Measurements from ENCODE around the gene ABHD2. TPM values are rescaled to one million over a fixed set of nuclear protein-coding genes. Genes with fewer than 3 reads are reported as not detected.
A peak's percentile ranks its signal among the peaks of the same experiment; 100 is the strongest.

ABHD2 gene
- total and polyA plus RNA-seq, 9 of the 15 experiments (the other 6 are each of a cell fraction or from before 2014, with no cell fraction given) = 16.9 to 99.8 (median 47.5) TPM

- TF ChIP-seq ZBTB49 (CRISPR knock-in tag; IDR thresholded peaks at IDR 0.05; ENCODE audit: borderline replicate concordance) = no peak
- TF ChIP-seq ZBTB43 (CRISPR knock-in tag; IDR thresholded peaks at IDR 0.05) = no peak
- TF ChIP-seq PHB2 (IDR thresholded peaks at IDR 0.05; ENCODE audit: low read depth) = 0 out of 2 replicates have a peak, but pooled peaks have one; percentile 12
- no peak for TF ChIP-seq TFE3 (CRISPR knock-in tag; IDR thresholded peaks at IDR 0.05)
- TF ChIP-seq KAT8 (IDR thresholded peaks at IDR 0.05; ENCODE audit: low read depth) = no peak
- 0 out of 2 replicates have a peak, but pooled peaks have one; percentile 17 for TF ChIP-seq CREM (IDR thresholded peaks at IDR 0.05; ENCODE audit: low read depth)
- TF ChIP-seq ELK1 (CRISPR knock-in tag; IDR thresholded peaks at IDR 0.05) = no peak
- TF ChIP-seq ZNF589 (CRISPR knock-in tag; IDR thresholded peaks at IDR 0.05; ENCODE audit: low read depth) = peak; percentile 78
- TF ChIP-seq ZBTB7A (IDR thresholded peaks at IDR 0.05; ENCODE audit: borderline replicate concordance, control insufficient read depth, low read depth, low read length) = no peak
- no peak for TF ChIP-seq MBD1 (CRISPR knock-in tag; IDR thresholded peaks at IDR 0.05)
- no peak for TF ChIP-seq SNIP1 (IDR thresholded peaks at IDR 0.05; ENCODE audit: low read depth)
- TF ChIP-seq GATA2 (CRISPR knock-in tag; IDR thresholded peaks at IDR 0.05) = peak; percentile 64
- 0 out of 2 replicates have a peak, but pooled peaks have one; percentile 43 for TF ChIP-seq MBD2 (IDR thresholded peaks at IDR 0.05; ENCODE audit: borderline replicate concordance, low read depth)
- no peak for TF ChIP-seq ATF1 (CRISPR knock-in tag; IDR thresholded peaks at IDR 0.05)
- peak; percentile 34 for TF ChIP-seq ATF1 (tag; IDR thresholded peaks at IDR 0.05)
- peak; percentile 89 for TF ChIP-seq LEF1 (IDR thresholded peaks at IDR 0.05)
- no peak for TF ChIP-seq CLOCK (CRISPR knock-in tag; IDR thresholded peaks at IDR 0.05; ENCODE audit: borderline replicate concordance)
Observed at GRCh38 chr15:89074402-89075012, 13.7 kb upstream of the ABHD2 start (continued).
